NCI-H748 treated with DMSO at 0.1 percent for 48 hours (cell line): ENCODE results near the gene GABBR2.
"Not testable (repeated sequence)": the region's sequence is repeated elsewhere in the genome, so short reads cannot be mapped to it uniquely, and the experiment has no call there.

Experiments
- DNase-seq: peaks from one replicate; lab custom pipeline; 2025; lab: John Stamatoyannopoulos, UW

The GABBR2 gene

GRCh38 chr9:98686961-98687855 lies 21.5 kb downstream of the GABBR2 start:
- DNase-seq = no peak

- not testable (repeated sequence) for DNase-seq
These were observed 23.9 kb downstream of the GABBR2 start for GRCh38 chr9:98684816-98685215.

GRCh38 chr9:98678244-98678842 lies 30.4 kb downstream of the GABBR2 start:
- DNase-seq = no peak

GRCh38 chr9:98673681-98674080 lies 35.1 kb downstream of the GABBR2 start:
- DNase-seq = no peak

GRCh38 chr9:98667005-98667640 lies 41.6 kb downstream of the GABBR2 start:
- DNase-seq = no peak

GRCh38 chr9:98665501-98665900 lies 43.2 kb downstream of the GABBR2 start:
- DNase-seq = no peak

- DNase-seq = no peak
These were observed 48.2 kb downstream of the GABBR2 start for GRCh38 chr9:98660541-98660940.

- DNase-seq = no peak
These were observed 49.8 kb downstream of the GABBR2 start for GRCh38 chr9:98658951-98659351.

- no peak for DNase-seq
These were observed 50.8 kb downstream of the GABBR2 start for GRCh38 chr9:98657897-98658296.

GRCh38 chr9:98656511-98656910 lies 52.2 kb downstream of the GABBR2 start:
- DNase-seq = no peak

GRCh38 chr9:98655428-98655827 lies 53.3 kb downstream of the GABBR2 start:
- not testable (repeated sequence) for DNase-seq

GRCh38 chr9:98654247-98654646 lies 54.5 kb downstream of the GABBR2 start:
- peak; percentile 49 for DNase-seq

- DNase-seq = no peak
These were observed 56.0 kb downstream of the GABBR2 start for GRCh38 chr9:98652741-98653140.

GRCh38 chr9:98652302-98652701 lies 56.4 kb downstream of the GABBR2 start:
- DNase-seq = no peak

GRCh38 chr9:98647236-98647635 lies 61.5 kb downstream of the GABBR2 start:
- no peak for DNase-seq

GRCh38 chr9:98644011-98644410 lies 64.7 kb downstream of the GABBR2 start:
- no peak for DNase-seq

- no peak for DNase-seq
These were observed 65.9 kb downstream of the GABBR2 start for GRCh38 chr9:98642661-98643312.

GRCh38 chr9:98641695-98642094 lies 67.0 kb downstream of the GABBR2 start:
- no peak for DNase-seq

GRCh38 chr9:98640394-98640793 lies 68.3 kb downstream of the GABBR2 start:
- no peak for DNase-seq

GRCh38 chr9:98639133-98639532 lies 69.6 kb downstream of the GABBR2 start:
- no peak for DNase-seq

- no peak for DNase-seq
These were observed 71.4 kb downstream of the GABBR2 start for GRCh38 chr9:98637381-98637780.

- DNase-seq = no peak
These were observed 73.4 kb downstream of the GABBR2 start for GRCh38 chr9:98635374-98635773.
